NCI-H1092 treated with DMSO at 0.1 percent for 48 hours (cell line): ENCODE results near the gene MRPL27.
"Not testable (repeated sequence)": the region's sequence is repeated elsewhere in the genome, so short reads cannot be mapped to it uniquely, and the experiment has no call there.

Experiments
- DNase-seq: peaks from one replicate; lab custom pipeline; 2025; lab: John Stamatoyannopoulos, UW

Gene MRPL27

GRCh38 chr17:50345432-50346312 lies 27.3 kb downstream of the MRPL27 start, which contains the start of gene XYLT2:
Gene XYLT2 (plus strand): TSS chr17:50346126. CDS start chr17:50346141, 15 bp downstream.
- DNase-seq, result peak; percentile 59

- DNase-seq, result no peak
Measured at GRCh38 chr17:50344731-50345365, 28.1 kb downstream of the MRPL27 start.

GRCh38 chr17:50339381-50339780 lies 33.6 kb downstream of the MRPL27 start:
- no peak for DNase-seq

GRCh38 chr17:50338645-50339044 lies 34.3 kb downstream of the MRPL27 start:
- DNase-seq, result no peak

GRCh38 chr17:50337956-50338355 lies 35.0 kb downstream of the MRPL27 start:
- DNase-seq, result no peak

GRCh38 chr17:50333291-50334057 lies 39.5 kb downstream of the MRPL27 start:
- not testable (repeated sequence) for DNase-seq

GRCh38 chr17:50332196-50332595 lies 40.8 kb downstream of the MRPL27 start:
- no peak for DNase-seq

GRCh38 chr17:50331085-50331791 lies 41.7 kb downstream of the MRPL27 start:
- DNase-seq, result no peak

GRCh38 chr17:50330151-50330775 lies 42.7 kb downstream of the MRPL27 start:
- DNase-seq, result no peak

GRCh38 chr17:50329716-50330115 lies 43.3 kb downstream of the MRPL27 start:
- DNase-seq, result no peak

- DNase-seq, result no peak
Measured at GRCh38 chr17:50328363-50329325, 44.3 kb downstream of the MRPL27 start.

GRCh38 chr17:50326831-50327364 lies 46.1 kb downstream of the MRPL27 start:
- DNase-seq, result no peak

- DNase-seq, result no peak
Measured at GRCh38 chr17:50325906-50326305, 47.1 kb downstream of the MRPL27 start.

GRCh38 chr17:50323060-50323459 lies 49.9 kb downstream of the MRPL27 start:
- no peak for DNase-seq

GRCh38 chr17:50322271-50322670 lies 50.7 kb downstream of the MRPL27 start:
- DNase-seq, result no peak

GRCh38 chr17:50319306-50320004 lies 53.5 kb downstream of the MRPL27 start:
- DNase-seq, result no peak

GRCh38 chr17:50318501-50319285 lies 54.3 kb downstream of the MRPL27 start:
- DNase-seq, result no peak
